Thymus (tissue), 11 donors: ENCODE results near the gene ARRB1. TPM values are rescaled to one million over a fixed set of nuclear protein-coding genes. Genes with fewer than 3 reads are reported as not detected.

Experiments used
- DNase-seq, 9 donors: peaks; one replicate each; pipeline ENCODE4 v3.0.0-alpha.2; 2013; ENCODE audit warnings: low spot score in 9 of 9, low read depth in 6 of 9, missing footprints in 1 of 9
- H3K27ac ChIP-seq, 2 donors: one replicate each; pipeline ENCODE4 v1.5.1; 2013; ENCODE audit warnings: control low read depth in 1 of 2, low read depth in 1 of 2, low read length in 1 of 2, mild to moderate bottlenecking in 1 of 2, moderate library complexity in 1 of 2
- H3K27me3 ChIP-seq, 2 donors: one replicate each; pipeline ENCODE4 v1.5.1; 2013; ENCODE audit warnings: low read length in 1 of 2; ENCODE audit not compliant: control insufficient read depth in 2 of 2, insufficient read depth in 1 of 2
- H3K36me3 ChIP-seq, 2 donors: one replicate each; pipeline ENCODE4 v1.5.1; 2013; ENCODE audit warnings: low read length in 1 of 2, mild to moderate bottlenecking in 1 of 2, moderate library complexity in 1 of 2; ENCODE audit not compliant: control insufficient read depth in 2 of 2, insufficient read depth in 2 of 2
- H3K4me1 ChIP-seq, 2 donors: one replicate each; pipeline ENCODE4 v1.5.1; 2013; ENCODE audit warnings: low read length in 2 of 2; ENCODE audit not compliant: control insufficient read depth in 2 of 2, insufficient read depth in 2 of 2
- H3K4me3 ChIP-seq, 2 donors: one replicate each; pipeline ENCODE4 v1.5.1; 2013; ENCODE audit warnings: low read length in 2 of 2, control low read depth in 1 of 2, mild to moderate bottlenecking in 1 of 2
- H3K9me3 ChIP-seq, 2 donors: one replicate each; pipeline ENCODE4 v1.5.1; 2013; ENCODE audit warnings: low read length in 1 of 2, mild to moderate bottlenecking in 1 of 2; ENCODE audit not compliant: control insufficient read depth in 2 of 2, insufficient read depth in 1 of 2
- WGBS: extraction: QIAGEN DNeasy Blood & Tissue Kit; methylation state at CpG from one replicate; pipeline ENCODE4 v1.1.7; 2013; 5-methylcytosine and 5-hydroxymethylcytosine counted together
- polyA plus RNA-seq: library from polyadenylated mRNA; stranded (reverse); fragments of 200-250 nt; gene quantifications from one replicate; pipeline ENCODE4 v1.2.3, GENCODE V29; 2013
- total RNA-seq: library from RNA; stranded (reverse); fragments of 120-200 nt; gene quantifications from one replicate; pipeline ENCODE4 v1.2.4, GENCODE V29; 2013
- donor health status: healthy.

Gene ARRB1
- total and polyA plus RNA-seq, 2 donors: 4.1 to 11.1 TPM

GRCh38 chr11:75236062-75236461, 115.4 kb downstream of the ARRB1 start:
- Histone ChIP-seq H3K36me3 (no peaks in the 10 kb centered on the region), H3K27me3 (peaks cover 13 to 45% of the 10 kb centered on the region in 2 donors), H3K4me1 (peaks cover 3 to 4% of the 10 kb centered on the region in 2 donors), H3K27ac (no peak overlapping the region), H3K9me3 (no peaks in the 10 kb centered on the region), H3K4me3 (no peak overlapping the region)
- DNase-seq: no peak
- 55% methylated on average over 8 of the region's 8 CpGs for WGBS

GRCh38 chr11:75233754-75234172, 117.7 kb downstream of the ARRB1 start:
- no peak overlapping the region for H3K27ac ChIP-seq
- no peaks in the 10 kb centered on the region for H3K9me3 ChIP-seq
- H3K4me1 ChIP-seq: no peaks in the 10 kb centered on the region
- 54% methylated on average over 3 of the region's 3 CpGs for WGBS
- H3K36me3 ChIP-seq: no peaks in the 10 kb centered on the region
- H3K27me3 ChIP-seq: peaks cover 0 to 23% of the 10 kb centered on the region in 2 donors
- DNase-seq: peak in 5 of 9 donors; percentile 17 to 46 (median 33)
- H3K4me3 ChIP-seq: no peak overlapping the region

- 92% methylated on average over 2 of the region's 2 CpGs for WGBS
- Histone ChIP-seq H3K27ac (no peak overlapping the region), H3K4me1 (no peaks in the 10 kb centered on the region), H3K27me3 (no peaks in the 10 kb centered on the region), H3K36me3 (no peaks in the 10 kb centered on the region), H3K9me3 (no peaks in the 10 kb centered on the region), H3K4me3 (no peak overlapping the region)
- DNase-seq: no peak
Measured at GRCh38 chr11:75230621-75231020, 120.8 kb downstream of the ARRB1 start.

- H3K27ac ChIP-seq: no peak overlapping the region
- no peak overlapping the region for H3K4me3 ChIP-seq
- no peak for DNase-seq
- no peaks in the 10 kb centered on the region for H3K4me1 ChIP-seq
- WGBS: 87% methylated on average over 2 of the region's 2 CpGs
- peaks cover 0 to 2% of the 10 kb centered on the region in 2 donors for H3K27me3 ChIP-seq
- H3K9me3 ChIP-seq: no peaks in the 10 kb centered on the region
- H3K36me3 ChIP-seq: no peaks in the 10 kb centered on the region
Measured at GRCh38 chr11:75229466-75229865, 122.0 kb downstream of the ARRB1 start.

GRCh38 chr11:75225794-75226193, 125.7 kb downstream of the ARRB1 start:
- H3K36me3 ChIP-seq: no peaks in the 10 kb centered on the region
- H3K4me3 ChIP-seq: no peak overlapping the region
- no peak overlapping the region for H3K27ac ChIP-seq
- peaks cover 0 to 2% of the 10 kb centered on the region in 2 donors for H3K27me3 ChIP-seq
- no peak for DNase-seq
- WGBS: 81% methylated on average over 4 of the region's 4 CpGs
- no peaks in the 10 kb centered on the region for H3K4me1 ChIP-seq
- H3K9me3 ChIP-seq: no peaks in the 10 kb centered on the region

- Histone ChIP-seq H3K4me3 (no peak overlapping the region), H3K4me1 (no peaks in the 10 kb centered on the region), H3K27ac (no peak overlapping the region), H3K27me3 (peaks cover 0 to 2% of the 10 kb centered on the region in 2 donors), H3K36me3 (no peaks in the 10 kb centered on the region), H3K9me3 (no peaks in the 10 kb centered on the region)
- 52% methylated on average over 5 of the region's 5 CpGs for WGBS
- no peak for DNase-seq
Measured at GRCh38 chr11:75223954-75224643, 127.4 kb downstream of the ARRB1 start.

- 61% methylated on average over 2 of the region's 2 CpGs for WGBS
- no peak overlapping the region for H3K27ac ChIP-seq
- no peaks in the 10 kb centered on the region for H3K9me3 ChIP-seq
- H3K27me3 ChIP-seq: no peaks in the 10 kb centered on the region
- no peaks in the 10 kb centered on the region for H3K4me1 ChIP-seq
- DNase-seq: no peak
- no peaks in the 10 kb centered on the region for H3K36me3 ChIP-seq
- H3K4me3 ChIP-seq: no peak overlapping the region
Measured at GRCh38 chr11:75219869-75220268, 131.6 kb downstream of the ARRB1 start.

- Histone ChIP-seq H3K27me3 (no peaks in the 10 kb centered on the region), H3K9me3 (no peaks in the 10 kb centered on the region), H3K4me1 (no peaks in the 10 kb centered on the region), H3K36me3 (no peaks in the 10 kb centered on the region), H3K27ac (no peak overlapping the region), H3K4me3 (no peak overlapping the region)
- no peak for DNase-seq
Measured at GRCh38 chr11:75214843-75215242, 136.6 kb downstream of the ARRB1 start.

GRCh38 chr11:75214411-75214821, 137.0 kb downstream of the ARRB1 start:
- 3% methylated on average over 8 of the region's 8 CpGs for WGBS
- Histone ChIP-seq H3K9me3 (no peaks in the 10 kb centered on the region), H3K27ac (no peak overlapping the region), H3K27me3 (no peaks in the 10 kb centered on the region), H3K4me1 (no peaks in the 10 kb centered on the region), H3K4me3 (no peak overlapping the region), H3K36me3 (no peaks in the 10 kb centered on the region)
- DNase-seq: peak; percentile 41 to 86 (median 73)
